ENCODE results near the gene TAT. TPM values are rescaled to one million over a fixed set of nuclear protein-coding genes. Genes with fewer than 3 reads are reported as not detected.

TAT gene
- total RNA-seq = not detected in 2 replicates

DNA sequence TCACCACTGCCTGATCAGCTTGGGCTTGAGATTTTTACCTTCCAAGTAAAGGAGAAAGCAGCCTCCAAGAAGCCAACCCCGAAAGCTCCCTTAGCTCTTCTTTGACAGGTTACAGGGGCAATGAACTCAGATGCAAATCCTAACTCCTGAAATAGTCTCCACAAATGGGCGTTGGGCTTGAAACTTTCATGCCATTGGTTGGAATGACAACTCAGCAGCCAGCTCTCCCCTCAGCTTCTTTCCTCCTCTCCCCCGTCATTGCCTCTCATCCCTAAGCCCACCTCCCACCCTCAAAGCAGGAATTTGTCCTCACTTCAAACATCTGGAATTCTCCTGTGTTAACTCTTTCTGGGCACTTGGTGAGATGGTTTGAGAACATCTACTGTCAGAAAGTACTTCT is at the start of gene TAT:
Gene TAT, minus strand, starts transcription at position 122 of the 400 bp plus-strand sequence. CDS start 677 bp downstream, outside the sequence.

DNA sequence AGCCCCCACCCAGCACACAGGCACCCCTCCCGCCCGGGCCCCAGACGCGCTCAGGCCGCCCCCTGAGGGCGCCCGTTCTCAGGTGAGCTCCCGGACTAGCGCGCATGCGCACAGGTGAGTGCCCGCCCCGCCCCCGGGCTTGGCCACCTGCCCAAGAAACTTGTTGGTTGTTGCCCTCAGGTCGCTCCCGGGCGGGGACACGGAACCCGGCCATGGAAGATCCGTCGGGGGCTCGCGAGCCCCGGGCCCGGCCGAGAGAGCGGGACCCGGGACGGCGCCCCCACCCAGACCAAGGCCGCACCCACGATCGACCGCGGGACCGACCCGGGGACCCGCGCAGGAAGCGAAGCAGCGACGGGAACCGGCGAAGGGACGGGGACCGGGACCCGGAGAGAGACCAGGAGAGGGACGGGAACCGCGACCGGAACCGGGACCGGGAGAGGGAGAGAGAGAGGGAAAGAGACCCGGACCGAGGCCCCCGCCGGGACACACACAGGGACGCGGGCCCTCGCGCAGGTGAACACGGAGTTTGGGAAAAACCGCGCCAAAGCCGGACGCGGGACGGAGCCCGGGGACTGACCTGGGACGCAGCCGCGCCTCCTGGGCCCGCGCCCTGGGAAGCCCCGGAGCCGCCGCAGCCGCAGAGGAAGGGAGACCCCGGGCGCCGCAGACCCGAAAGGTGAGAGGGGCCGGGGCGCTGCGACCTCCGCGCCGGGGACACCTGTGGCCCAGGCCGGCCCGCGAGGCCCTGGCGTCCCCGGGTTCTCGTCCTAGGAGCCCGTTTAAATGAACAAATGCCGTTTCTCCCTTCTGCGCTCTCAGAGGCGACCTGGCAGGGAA is 49.3 kb upstream of the TAT start, which contains the start of gene MARVELD3:
Gene MARVELD3, plus strand, starts transcription at position 167 of the 840 bp plus-strand sequence. Its CDS starts 46 bp downstream, at position 213.

DNA sequence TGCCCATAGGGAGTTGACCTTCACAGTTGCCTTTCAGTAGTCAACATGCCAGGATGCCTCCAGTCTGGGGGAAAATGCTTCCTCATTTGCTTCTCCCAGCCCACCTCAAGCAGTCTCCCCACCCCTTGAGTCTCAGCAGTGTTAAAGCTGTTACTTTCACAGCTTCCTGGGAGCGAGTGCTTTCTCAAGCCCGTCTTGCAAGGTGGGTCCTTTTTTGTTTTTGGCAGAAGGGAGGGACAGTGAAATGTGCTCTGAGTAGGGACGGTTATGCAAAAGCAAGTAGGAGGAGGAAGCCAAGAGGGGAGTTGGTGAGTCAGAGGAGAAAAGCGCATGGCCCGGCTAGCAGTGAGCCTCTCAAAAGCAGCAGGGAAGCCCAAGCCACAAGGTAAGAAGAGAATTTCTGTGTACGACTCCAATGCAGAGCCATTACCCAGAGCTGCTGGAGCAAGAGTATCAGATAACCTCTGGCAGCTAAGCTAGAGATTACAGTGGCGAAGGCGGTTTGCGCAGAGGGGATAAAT is 50.7 kb downstream of the TAT start, which contains the start of gene CHST4:
Gene CHST4, plus strand, starts transcription at position 316 of the 521 bp plus-strand sequence. CDS start 10,252 bp downstream, outside the sequence.

Other genes starting within 250 kb of the TAT start
- 0.76 TPM in 1 of 2 replicates, not detected in the other for gene CALB2, start 218.4 kb downstream of the TAT start, total RNA-seq
- gene TLE7, start 135.0 kb downstream of the TAT start, total RNA-seq = not detected in 2 replicates
- gene ZNF23, start 114.8 kb downstream of the TAT start, total RNA-seq = 2.9 and 3.0 TPM in 2 replicates
- gene ZNF19, start 87.8 kb downstream of the TAT start, total RNA-seq = 0.98 and 5.8 TPM in 2 replicates
- not detected in 2 replicates for gene CHST4, start 50.7 kb downstream of the TAT start, total RNA-seq
- 0.63 TPM in 1 of 2 replicates, not detected in the other for gene MARVELD3, start 49.1 kb upstream of the TAT start, total RNA-seq
- 6.0 and 7.2 TPM in 2 replicates for gene PHLPP2, start 147.6 kb upstream of the TAT start, total RNA-seq
- gene AP1G1, start 231.7 kb upstream of the TAT start, total RNA-seq = 48.9 and 62.6 TPM in 2 replicates

Measured in mesangial cell (primary cell).